Suprapubic skin (tissue), 4 donors: ENCODE measurements around the gene RLN3. TPM values are rescaled to one million over a fixed set of nuclear protein-coding genes. Genes with fewer than 3 reads are reported as not detected.
A peak's percentile ranks its signal among the peaks of the same experiment; 100 is the strongest.
"Not testable (repeated sequence)": the region's sequence is repeated elsewhere in the genome, so short reads cannot be mapped to it uniquely, and the experiment has no call there.

Experiments
- DNase-seq, 2 donors: peaks; one replicate each; pipeline ENCODE4 v3.0.0-alpha.2; 2019; ENCODE audit warnings: low spot score in 2 of 2
- H3K27ac ChIP-seq: fragments of 200-600 bp; sonication (generic); one replicate; pipeline ENCODE4 v1.5.1; 2019
- H3K27me3 ChIP-seq: fragments of 200-600 bp; sonication (generic); one replicate; pipeline ENCODE4 v1.5.1; 2019
- H3K36me3 ChIP-seq: fragments of 200-600 bp; sonication (generic); one replicate; pipeline ENCODE4 v1.5.1; 2019
- H3K4me1 ChIP-seq: fragments of 200-600 bp; sonication (generic); one replicate; pipeline ENCODE4 v1.5.1; 2019
- H3K4me3 ChIP-seq: fragments of 200-600 bp; sonication (generic); one replicate; pipeline ENCODE4 v1.5.1; 2019; ENCODE audit warnings: mild to moderate bottlenecking
- H3K9me3 ChIP-seq: fragments of 200-600 bp; sonication (generic); one replicate; pipeline ENCODE4 v1.5.1; 2019
- CTCF ChIP-seq, 2 donors: fragments of 200-600 bp in 1 of 2; fragments of 450-650 bp in 1 of 2; sonication (generic) in 1 of 2; IDR thresholded peaks; one replicate each; pipeline ENCODE4 v1.5.1; 2016 to 2019; ENCODE audit warnings: antibody characterized with exemption in 2 of 2, mild to moderate bottlenecking in 1 of 2, moderate library complexity in 1 of 2
- EP300 ChIP-seq: sonication (generic); formaldehyde crosslinking; IDR thresholded peaks from one replicate; pipeline ENCODE4 v1.6.1; 2017; ENCODE audit warnings: antibody characterized with exemption
- POLR2A ChIP-seq, 2 donors: fragments of 450-650 bp; IDR thresholded peaks; one replicate each; pipeline ENCODE4 v1.6.1; 2017; ENCODE audit warnings: antibody characterized with exemption in 2 of 2, mild to moderate bottlenecking in 2 of 2, moderate library complexity in 2 of 2
- POLR2AphosphoS5 ChIP-seq, 3 donors: sonication (generic); formaldehyde crosslinking; IDR thresholded peaks; one replicate each; pipeline ENCODE4 v1.6.1; 2017; ENCODE audit warnings: antibody characterized with exemption in 3 of 3
- WGBS: methylation state at CpG from one replicate; pipeline ENCODE4 v1.1.5; 2018; 5-methylcytosine and 5-hydroxymethylcytosine counted together
- total RNA-seq, 4 donors: library from RNA; depleted of rRNA; stranded (reverse); fragments of >200 nt; gene quantifications; one replicate each; pipeline ENCODE4 v1.1.0, GENCODE V29; 2016

RLN3 gene
- total RNA-seq, 4 donors from 2014 or later, result not detected

GRCh38 chr19:14048443-14049153 is 20.6 kb downstream of the RLN3 start:
- TF ChIP-seq POLR2A (IDR thresholded peaks at IDR 0.05) (no peak), CTCF (IDR thresholded peaks at IDR 0.05) (peak; percentile 50 to 91), EP300 (no peak), POLR2AphosphoS5 (IDR thresholded peaks at IDR 0.05) (no peak)
- no peak for DNase-seq
- H3K4me3 ChIP-seq, result no peak overlapping the region
- H3K9me3 ChIP-seq, result no peaks in the 10 kb centered on the region
- H3K27me3 ChIP-seq, result no peaks in the 10 kb centered on the region
- 83% methylated on average over 8 of the region's 8 CpGs for WGBS
- no peaks in the 10 kb centered on the region for H3K36me3 ChIP-seq
- H3K27ac ChIP-seq, result no peak overlapping the region
- no peaks in the 10 kb centered on the region for H3K4me1 ChIP-seq

GRCh38 chr19:14050512-14050911 is 22.6 kb downstream of the RLN3 start:
- no peaks in the 10 kb centered on the region for H3K4me1 ChIP-seq

GRCh38 chr19:14050961-14051360 is 23.0 kb downstream of the RLN3 start:
- not testable (repeated sequence) for H3K4me1 ChIP-seq

More at GRCh38 chr19:14050512-14050911, 22.6 kb downstream of the RLN3 start:
- Histone ChIP-seq H3K27ac (no peak overlapping the region), H3K36me3 (no peaks in the 10 kb centered on the region), H3K4me3 (no peak overlapping the region), H3K9me3 (no peaks in the 10 kb centered on the region), H3K27me3 (no peaks in the 10 kb centered on the region)
- TF ChIP-seq CTCF (IDR thresholded peaks at IDR 0.05) (no peak), POLR2A (IDR thresholded peaks at IDR 0.05) (no peak), POLR2AphosphoS5 (IDR thresholded peaks at IDR 0.05) (no peak), EP300 (no peak)
- DNase-seq, result no peak
- 98% methylated on average over 3 of the region's 4 CpGs for WGBS

GRCh38 chr19:14051980-14052379 is 24.0 kb downstream of the RLN3 start:
- 69% methylated on average over 2 of the region's 9 CpGs for WGBS
- Histone ChIP-seq H3K27ac (no peak overlapping the region), H3K9me3 (no peaks in the 10 kb centered on the region), H3K4me3 (no peak overlapping the region), H3K4me1 (peaks cover under 1% of the 10 kb centered on the region), H3K27me3 (no peaks in the 10 kb centered on the region), H3K36me3 (no peaks in the 10 kb centered on the region)
- no peak for DNase-seq
- TF ChIP-seq CTCF (IDR thresholded peaks at IDR 0.05) (no peak), EP300 (no peak), POLR2A (IDR thresholded peaks at IDR 0.05) (no peak), POLR2AphosphoS5 (IDR thresholded peaks at IDR 0.05) (no peak)

More at GRCh38 chr19:14050961-14051360, 23.0 kb downstream of the RLN3 start:
- 88% methylated on average over 11 of the region's 11 CpGs for WGBS
- not testable (repeated sequence) for H3K9me3 ChIP-seq, DNase-seq, H3K36me3 ChIP-seq, H3K27ac ChIP-seq, H3K4me3 ChIP-seq, H3K27me3 ChIP-seq

GRCh38 chr19:14052470-14052869 is 24.5 kb downstream of the RLN3 start:
- H3K4me3 ChIP-seq, result no peak overlapping the region
- H3K4me1 ChIP-seq, result peaks cover 5% of the 10 kb centered on the region
- H3K27ac ChIP-seq, result no peak overlapping the region
- TF ChIP-seq EP300, result no peak
- no peak for TF ChIP-seq POLR2AphosphoS5 (IDR thresholded peaks at IDR 0.05)
- no peak for TF ChIP-seq CTCF (IDR thresholded peaks at IDR 0.05)
- no peak for TF ChIP-seq POLR2A (IDR thresholded peaks at IDR 0.05)
- WGBS, result 93% methylated on average over 6 of the region's 6 CpGs
- no peaks in the 10 kb centered on the region for H3K36me3 ChIP-seq
- no peaks in the 10 kb centered on the region for H3K9me3 ChIP-seq
- no peaks in the 10 kb centered on the region for H3K27me3 ChIP-seq
- DNase-seq, result no peak
